NOMO-1 treated with DMSO at 0.1 percent for 48 hours (cell line): ENCODE results near the gene LHX3.

Experiments used
- DNase-seq: peaks from one replicate; lab custom pipeline; 2025; ENCODE audit not compliant: unreplicated experiment; lab: John Stamatoyannopoulos, UW

The LHX3 gene

GRCh38 chr9:136204838-136205706, at the start of gene LHX3:
Gene LHX3 (minus strand): TSS chr9:136205128. CDS start chr9:136205012, 116 bp downstream.
- peak; percentile 12 for DNase-seq

- no peak for DNase-seq
Measured at GRCh38 chr9:136253246-136254130, 48.6 kb upstream of the LHX3 start.

- no peak for DNase-seq
Measured at GRCh38 chr9:136252846-136253245, 47.9 kb upstream of the LHX3 start.

GRCh38 chr9:136252281-136252680, 47.4 kb upstream of the LHX3 start:
- DNase-seq: no peak

GRCh38 chr9:136251264-136252115, 46.6 kb upstream of the LHX3 start:
- DNase-seq: no peak

GRCh38 chr9:136250676-136251075, 45.7 kb upstream of the LHX3 start:
- no peak for DNase-seq

- DNase-seq: no peak
Measured at GRCh38 chr9:136249877-136250559, 45.1 kb upstream of the LHX3 start.

GRCh38 chr9:136248951-136249876, 44.3 kb upstream of the LHX3 start:
- DNase-seq: no peak

GRCh38 chr9:136247947-136248637, 43.2 kb upstream of the LHX3 start:
- no peak for DNase-seq

- no peak for DNase-seq
Measured at GRCh38 chr9:136247551-136247916, 42.6 kb upstream of the LHX3 start.

GRCh38 chr9:136246849-136247550, 42.1 kb upstream of the LHX3 start:
- DNase-seq: no peak

GRCh38 chr9:136245219-136246150, 40.6 kb upstream of the LHX3 start, which contains the start of gene QSOX2:
Gene QSOX2 (minus strand): TSS chr9:136245812. CDS start chr9:136245803, 9 bp downstream.
- DNase-seq: peak; percentile 77

- DNase-seq: no peak
Measured at GRCh38 chr9:136244969-136245218, 40.0 kb upstream of the LHX3 start.

GRCh38 chr9:136244122-136244968, 39.4 kb upstream of the LHX3 start:
- peak; percentile 42 for DNase-seq

GRCh38 chr9:136243631-136244030, 38.7 kb upstream of the LHX3 start:
- no peak for DNase-seq

GRCh38 chr9:136242918-136243525, 38.1 kb upstream of the LHX3 start:
- DNase-seq: peak; percentile 41
